Measurements from ENCODE around the gene GRM7. TPM values are rescaled to one million over a fixed set of nuclear protein-coding genes. Genes with fewer than 3 reads are reported as not detected.

Gene GRM7
- total RNA-seq, 1 donor from 2014 or later, result not detected

DNA sequence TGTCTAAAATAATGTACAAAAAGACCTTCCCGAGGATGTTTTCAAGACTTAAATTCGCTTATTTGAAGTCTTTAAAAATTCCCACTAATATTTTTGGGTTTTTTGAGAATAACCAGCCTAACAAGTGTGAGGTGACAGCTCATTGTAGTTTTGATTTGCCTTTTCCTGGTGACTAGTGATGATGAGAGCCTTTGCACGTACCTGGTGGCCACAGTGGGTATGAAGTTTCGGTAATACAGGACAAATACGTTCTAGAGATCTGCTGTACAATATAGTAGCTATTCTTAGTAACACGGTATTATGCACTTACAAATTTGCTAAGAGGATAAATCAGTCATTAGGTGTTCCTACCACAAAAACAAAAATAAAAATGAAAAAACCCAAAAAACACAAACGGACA is 124.9 kb downstream of the GRM7 start:
- no peak for ATAC-seq

DNA sequence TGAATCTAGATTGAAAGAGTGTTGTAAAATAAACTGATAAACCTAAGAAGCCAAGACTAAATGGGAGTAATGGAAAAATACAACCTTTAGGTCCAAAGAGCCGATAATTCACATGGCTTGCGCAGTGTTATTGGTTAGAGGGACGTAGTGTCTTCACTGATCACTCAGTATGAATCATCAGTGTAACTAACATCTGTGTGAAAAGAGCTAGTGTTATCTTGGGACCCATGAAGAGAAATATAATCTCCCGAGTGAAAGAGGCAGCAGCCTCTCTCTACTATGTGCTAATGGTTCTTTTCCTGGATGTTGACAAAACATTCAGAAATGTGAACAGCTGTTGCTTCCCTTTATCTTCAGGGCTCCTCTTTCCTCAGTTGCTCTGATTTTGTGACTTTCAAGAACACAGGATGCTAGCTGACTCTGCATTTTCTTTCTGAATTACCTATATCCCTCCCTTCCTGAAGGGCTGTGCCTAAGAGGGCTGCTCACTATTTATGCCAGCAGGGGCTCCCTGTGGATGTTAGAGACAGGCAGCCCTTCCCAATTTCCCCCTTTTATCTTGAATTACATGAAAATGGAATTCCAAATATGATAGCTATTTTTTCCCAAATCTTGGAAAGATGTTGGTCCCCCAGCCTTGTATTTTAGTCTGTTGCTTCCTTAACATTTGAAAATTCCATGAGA is 128.8 kb downstream of the GRM7 start:
- ATAC-seq, result no peak

DNA sequence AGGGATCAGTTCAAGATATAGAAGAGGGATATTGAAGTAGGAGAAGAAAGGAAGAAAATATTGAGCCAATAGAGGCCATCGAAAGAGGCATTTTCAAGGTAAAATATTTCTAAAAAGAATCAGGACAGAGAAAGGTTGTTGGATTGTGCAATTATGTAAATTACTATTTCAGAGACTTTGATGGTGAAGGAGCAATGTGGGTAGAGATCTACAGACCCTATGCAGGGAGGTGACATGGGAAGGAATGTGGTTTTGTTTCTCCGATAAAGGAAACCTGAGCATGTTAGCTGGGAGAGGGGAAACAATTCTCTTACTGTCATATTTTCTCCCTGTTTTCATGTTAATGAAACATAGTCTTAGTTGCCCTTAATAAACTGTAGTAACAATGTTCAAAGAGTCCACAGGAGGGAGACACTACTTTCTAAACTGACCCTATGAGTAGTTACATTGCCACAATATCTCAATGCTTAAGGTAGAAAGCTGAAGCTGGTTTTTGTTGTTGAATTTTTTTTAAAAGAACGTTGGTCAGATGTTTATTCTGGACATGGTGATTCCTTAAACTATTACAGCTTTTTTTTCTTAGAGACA is 133.3 kb downstream of the GRM7 start:
- no peak for ATAC-seq

DNA sequence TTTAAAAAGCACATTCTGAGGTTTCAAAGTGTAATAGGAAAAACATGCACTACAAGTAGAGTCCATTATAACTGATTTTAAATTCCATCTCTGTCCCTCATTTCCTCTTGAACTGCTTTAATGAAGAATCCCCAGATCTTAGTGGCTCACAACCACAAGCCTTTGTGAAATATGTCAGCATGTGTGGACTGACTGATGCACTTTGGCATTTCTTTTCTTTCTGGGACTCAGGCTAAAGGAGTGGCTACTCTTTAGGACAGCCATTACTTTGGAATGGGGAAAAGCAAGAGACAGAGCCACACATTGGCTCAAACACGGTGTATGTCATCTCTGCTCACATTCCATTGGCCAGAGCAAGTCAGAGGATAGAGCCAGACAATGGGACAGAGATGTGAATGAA is 139.6 kb downstream of the GRM7 start:
- no peak for ATAC-seq

DNA sequence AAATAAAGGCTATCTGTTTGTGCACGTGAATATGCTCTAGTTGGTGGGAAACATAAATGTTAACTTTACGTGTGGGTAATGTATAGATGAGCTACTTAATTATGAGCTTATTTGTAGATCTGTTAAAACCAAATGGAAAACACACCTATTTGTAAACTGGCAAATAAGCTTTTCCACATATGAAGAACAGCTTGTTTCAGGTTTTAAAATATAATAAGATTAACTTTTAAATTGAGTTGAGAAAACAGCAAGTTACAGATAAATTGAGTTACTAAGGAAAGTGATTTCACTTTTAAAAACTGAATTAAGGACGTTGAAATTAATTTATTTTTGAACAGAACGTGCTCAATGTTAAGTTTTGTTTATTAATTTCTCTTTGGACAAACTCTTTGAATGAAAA is 140.5 kb downstream of the GRM7 start:
- ATAC-seq, result no peak

DNA sequence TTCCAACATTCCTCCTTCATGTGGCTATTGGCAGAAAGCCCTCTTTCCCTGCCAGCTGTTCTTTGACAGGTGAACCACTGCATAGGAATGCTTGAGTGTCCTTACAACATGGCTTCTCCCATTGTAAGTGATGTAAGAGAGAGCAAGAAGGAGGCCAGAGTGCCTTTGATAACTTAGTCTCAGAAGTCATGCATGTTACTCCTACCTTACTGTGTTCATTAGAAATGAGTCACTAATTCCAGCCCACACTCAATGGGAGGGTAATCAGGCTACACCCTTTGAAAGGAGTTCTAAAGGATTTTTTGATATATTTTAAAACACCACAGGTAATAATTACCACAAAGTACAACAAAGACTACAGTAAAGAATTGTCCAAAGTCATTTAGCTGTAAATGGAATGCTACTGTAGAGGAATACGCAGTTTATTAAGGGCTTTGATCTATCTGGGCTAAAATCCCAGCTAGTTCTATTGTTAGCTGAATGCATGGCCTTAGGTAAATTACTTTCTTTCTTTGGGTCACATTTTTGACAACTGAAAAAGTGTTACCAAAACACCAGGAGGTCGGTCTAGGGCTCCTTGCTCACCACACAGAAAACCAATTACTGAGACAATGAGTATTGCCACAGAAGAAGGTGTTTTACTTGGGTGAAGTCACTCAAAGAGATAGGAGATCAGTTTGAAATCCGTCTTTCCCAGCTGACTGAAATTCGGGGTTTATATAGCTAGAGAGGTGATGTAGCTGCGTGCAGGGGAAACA is 154.9 kb downstream of the GRM7 start:
- no peak for ATAC-seq

DNA sequence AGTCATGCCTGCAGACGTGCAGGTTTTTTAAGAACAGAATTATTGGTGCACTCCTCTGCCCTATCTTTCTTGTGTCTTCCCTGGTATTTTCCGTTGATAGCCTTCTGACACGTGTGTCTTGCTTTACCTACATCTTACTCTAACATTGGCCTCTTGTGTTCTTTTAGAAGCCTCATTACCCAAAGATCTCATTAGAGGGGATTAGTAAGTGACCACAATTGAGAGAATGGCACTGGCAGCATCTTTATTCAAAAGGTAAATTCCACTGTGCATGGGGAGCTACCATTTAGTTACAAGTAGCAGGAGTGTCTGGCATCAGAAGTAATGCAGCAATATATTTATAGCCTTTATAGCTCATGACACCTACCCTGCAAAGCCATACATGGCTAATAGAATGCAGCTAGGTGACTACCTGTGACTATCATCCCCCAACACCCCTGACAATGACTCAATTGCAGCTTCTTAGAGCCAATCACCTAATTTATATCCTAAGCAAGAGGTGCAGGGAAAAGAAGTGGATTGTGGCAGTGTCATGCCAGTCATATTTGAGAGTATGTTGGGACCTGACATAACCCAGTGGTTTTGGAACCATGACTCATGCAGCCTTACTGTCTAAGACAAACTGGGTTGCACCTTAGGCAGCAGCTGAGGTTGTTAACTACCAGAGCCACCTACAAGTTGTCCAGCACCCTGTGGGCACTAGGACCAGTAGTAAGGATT is 164.8 kb downstream of the GRM7 start:
- no peak for ATAC-seq

DNA sequence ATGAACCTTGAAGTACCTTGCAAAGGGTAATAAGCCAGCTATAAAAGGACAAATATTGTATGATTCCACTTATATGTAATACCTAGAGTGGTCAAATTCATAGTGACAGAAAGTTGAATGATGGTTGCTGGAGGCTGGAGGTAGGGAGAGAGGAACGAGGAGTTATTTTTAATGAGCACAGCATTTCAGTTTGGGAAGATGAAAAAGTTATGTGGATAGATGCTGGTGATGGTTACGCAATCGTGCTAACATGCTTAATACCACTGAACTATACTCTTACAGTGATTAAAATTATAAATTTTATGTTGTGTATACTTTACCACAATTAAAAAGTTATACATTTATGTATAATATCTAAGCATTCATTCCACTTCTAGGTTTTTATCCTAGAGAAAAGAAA is 168.6 kb downstream of the GRM7 start:
- ATAC-seq, result no peak

DNA sequence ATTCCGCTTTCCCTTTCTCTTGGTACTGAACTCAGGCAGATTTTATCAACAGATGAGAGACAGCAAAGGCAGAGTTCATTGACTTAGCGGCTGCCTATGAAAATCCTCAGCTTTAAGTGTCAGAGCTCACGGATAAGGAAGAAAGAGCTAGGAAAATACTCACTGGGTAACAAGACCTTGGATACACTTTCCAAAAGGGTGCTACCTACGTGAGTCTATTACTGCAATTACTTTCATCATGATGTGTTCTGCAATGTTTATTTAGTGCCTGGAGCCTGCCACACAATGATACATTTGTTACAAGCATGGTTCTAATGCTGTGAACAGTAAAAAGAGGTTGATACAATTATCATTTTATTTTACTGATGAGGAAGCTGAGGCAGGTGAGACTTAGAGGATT is 177.5 kb downstream of the GRM7 start:
- no peak for ATAC-seq

DNA sequence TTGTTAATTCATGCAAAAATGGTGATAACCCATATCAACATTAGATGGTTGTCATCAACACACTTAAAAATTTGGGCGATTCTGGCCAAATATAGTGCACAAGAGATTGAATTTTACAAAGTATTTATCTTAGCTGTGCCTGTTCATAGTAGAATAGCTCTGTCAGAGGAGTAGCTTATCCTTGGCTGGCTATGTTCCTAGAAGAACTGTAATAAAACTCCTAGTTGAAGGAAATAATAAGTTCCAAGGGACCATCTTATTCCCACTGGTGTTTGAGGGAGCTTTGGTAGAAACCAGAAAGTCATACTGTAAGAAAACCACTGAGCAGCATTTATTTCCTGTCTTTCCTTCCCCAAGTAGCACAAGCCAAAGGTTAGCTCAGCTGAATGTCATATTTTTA is 201.8 kb downstream of the GRM7 start:
- no peak for ATAC-seq

DNA sequence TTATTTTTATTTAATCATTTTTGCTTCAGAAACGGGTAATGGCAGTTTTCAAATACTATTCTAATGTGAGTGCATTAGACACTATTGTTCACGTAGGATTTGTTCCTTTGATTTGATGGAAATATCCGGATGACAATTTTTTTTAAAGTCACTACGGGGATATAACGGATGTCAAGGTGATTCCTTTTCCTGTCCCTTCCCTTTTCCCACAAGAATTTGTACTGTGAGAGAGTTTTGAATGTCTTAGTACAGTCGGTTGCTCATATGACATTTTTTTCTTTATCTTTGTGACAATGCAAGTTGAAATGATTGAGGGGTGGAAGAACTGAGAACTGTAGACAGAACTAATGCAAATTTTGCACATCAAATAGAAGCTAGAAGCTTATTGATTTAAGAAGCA is 209.5 kb downstream of the GRM7 start:
- no peak for ATAC-seq

DNA sequence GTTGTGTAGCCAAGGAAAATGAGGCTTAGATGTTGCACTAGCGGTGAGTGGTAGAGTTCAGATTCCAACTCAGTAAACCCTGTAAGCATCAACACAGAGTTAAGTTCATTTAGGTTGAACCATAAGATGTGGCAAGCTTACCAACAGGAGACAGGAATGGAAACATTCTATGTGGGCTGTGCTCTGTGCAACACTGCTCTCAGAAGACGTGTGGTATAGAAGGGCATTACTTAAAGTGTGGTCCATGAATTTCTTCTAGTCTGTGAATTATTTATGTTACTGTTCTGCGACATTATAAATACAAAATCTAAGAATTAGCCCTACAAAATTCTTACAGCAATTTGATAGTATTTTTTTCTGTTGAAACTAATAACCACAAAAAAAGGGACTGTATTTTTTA is 213.3 kb downstream of the GRM7 start:
- no peak for ATAC-seq

DNA sequence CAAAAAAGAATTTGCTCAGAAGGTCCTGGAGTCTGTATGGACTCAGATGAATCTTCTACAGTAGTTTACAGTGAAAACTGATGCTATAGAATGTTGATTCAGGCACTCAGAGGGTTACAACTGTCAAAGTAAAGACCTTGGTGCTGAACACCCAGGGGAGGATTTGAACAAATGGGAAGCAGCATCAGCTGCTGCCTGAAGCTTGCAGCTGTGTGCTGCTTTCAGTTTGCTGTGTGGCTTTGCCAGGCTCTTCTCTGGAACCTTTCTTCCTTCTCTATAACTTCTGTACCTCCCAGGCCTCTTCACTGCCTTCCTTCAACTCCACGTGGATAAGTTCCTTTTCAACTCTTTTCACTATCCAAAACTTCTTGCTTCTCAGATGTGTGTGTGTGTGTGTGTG is 214.2 kb downstream of the GRM7 start:
- ATAC-seq, result no peak

DNA sequence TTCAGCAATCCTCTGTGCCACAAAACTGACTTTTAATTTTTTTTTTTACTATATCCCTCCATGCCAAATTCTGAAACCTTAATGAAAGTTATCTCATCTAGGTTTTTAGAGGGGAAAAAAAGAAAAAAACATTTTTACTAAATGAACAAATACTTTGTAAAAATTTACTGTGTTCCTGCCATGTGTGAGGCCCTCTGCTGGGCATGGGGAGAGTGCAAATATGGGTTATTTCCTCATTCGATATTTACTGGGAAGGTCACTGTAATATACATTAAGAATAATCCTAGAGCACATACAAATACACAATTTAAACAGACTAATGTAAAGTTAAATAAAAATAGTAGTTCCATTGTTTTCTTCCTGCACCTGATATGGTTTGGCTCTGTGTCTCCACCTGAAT is 215.0 kb downstream of the GRM7 start:
- ATAC-seq, result no peak

DNA sequence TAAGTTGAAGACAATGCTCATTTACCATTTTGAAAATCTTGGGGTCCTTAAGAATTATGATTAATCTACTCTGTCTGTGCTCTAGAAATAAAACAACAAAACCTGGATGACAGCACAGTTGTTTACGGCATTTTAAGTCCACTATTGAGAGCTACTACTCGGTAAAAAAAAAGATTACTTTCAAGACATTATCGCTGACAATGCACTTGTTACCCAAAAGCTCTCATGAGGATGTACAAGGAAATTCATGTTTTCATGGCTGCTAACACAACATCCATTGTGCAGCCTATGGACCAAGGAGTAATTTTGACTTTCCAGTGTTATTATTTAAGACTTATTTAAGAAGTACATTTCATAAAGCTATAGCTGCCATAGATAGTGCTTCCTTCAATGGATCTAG is 221.3 kb downstream of the GRM7 start:
- ATAC-seq, result no peak

DNA sequence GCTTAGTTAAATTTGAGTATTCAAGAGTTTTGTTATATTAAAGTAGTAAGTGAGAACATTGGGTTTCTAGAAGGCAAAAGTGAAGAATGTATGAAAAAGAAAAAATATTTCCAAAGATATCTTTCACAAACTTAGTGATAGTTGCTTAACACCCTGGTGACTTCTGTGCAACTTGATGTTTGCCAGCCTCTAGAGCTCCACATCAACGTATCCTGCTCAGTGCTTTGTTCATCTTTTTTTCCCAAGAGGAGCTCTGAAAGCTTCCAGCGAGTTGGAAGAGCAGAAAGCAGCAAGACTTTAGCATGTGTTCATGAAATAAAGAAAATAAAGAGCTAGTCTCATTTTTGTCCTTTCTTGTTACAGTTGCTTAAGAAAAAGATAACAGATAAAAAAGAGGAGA is 225.5 kb downstream of the GRM7 start:
- no peak for ATAC-seq

DNA sequence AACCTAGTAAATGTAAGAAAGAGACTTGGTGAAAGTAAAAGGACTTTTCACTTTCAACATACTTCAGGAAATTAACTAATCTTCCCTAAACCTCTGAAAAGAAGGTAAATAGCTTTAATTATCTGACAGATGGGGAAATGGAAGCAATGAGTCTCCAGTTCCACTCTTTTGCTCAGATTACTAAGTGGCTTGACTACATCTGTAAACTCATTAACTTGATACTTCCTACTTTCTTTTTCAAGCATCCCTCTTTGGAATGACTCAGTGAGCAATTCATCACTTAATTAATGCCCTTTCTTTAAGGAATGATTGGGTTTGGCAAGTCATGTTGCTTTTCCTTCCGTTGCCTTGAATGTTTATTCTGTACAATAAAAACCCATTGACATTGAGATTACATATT is 234.2 kb downstream of the GRM7 start:
- ATAC-seq, result no peak

DNA sequence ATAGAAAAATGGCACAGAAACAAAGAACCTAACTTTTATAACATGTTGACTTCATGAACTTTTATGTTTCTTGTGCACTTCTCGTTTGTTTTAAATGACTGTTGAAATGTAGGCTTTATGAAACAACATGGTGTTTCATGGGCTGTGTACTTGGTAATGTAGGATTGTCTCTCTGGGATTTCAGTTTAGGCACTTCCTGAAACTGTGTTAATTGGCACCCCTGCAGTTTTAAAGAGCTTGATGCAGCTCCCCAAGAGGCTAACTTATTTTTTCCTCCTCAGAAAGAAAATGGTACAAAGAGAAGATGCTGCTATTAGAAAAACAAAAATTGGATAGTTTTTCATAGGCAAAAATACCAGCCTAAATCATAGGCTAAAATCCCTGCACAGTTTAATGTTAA is 239.2 kb downstream of the GRM7 start:
- ATAC-seq, result no peak

DNA sequence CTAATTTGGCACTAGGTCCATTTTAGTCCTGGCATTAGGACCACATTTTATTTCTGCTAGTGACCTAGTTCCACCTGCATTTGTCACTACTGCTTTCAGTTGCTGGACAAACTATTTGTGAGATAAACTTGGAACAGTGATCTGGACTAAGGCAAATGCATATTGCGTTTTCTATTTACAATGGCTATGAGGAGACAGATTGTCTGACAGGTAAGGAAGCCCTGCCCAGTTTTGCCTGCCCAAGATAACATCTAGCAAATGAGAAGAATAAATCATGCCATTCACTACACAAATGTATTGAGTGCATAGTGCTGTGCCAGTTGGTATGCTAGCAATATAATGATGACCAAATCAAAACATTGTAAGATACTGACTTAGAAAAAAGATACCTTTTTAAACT is 245.7 kb downstream of the GRM7 start:
- ATAC-seq, result no peak

DNA sequence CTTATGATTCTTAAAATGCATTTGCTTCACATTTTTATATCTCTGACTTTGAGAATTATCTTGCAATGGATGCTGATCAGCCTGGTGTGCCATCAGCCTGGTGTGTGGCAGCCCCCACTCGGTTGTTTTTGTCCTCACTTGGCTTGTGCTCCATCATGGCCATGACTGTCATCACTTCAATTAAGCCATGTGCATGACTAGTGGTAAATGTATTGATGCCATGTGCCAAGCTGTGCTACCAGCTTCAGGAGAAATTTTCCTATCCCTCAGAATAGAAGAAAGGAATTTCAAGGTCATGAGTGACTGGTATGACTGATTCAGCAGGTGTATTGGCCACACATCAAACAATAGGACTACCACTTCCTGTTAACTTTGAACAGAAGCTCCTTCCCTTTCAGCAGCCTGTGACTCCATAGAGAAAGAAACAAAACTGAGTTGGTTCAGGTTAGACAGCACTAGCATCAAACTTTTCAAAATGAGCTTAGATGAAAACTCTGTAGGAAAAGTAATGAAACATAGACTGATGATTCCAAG is 251.7 kb downstream of the GRM7 start:
- no peak for ATAC-seq

DNA sequence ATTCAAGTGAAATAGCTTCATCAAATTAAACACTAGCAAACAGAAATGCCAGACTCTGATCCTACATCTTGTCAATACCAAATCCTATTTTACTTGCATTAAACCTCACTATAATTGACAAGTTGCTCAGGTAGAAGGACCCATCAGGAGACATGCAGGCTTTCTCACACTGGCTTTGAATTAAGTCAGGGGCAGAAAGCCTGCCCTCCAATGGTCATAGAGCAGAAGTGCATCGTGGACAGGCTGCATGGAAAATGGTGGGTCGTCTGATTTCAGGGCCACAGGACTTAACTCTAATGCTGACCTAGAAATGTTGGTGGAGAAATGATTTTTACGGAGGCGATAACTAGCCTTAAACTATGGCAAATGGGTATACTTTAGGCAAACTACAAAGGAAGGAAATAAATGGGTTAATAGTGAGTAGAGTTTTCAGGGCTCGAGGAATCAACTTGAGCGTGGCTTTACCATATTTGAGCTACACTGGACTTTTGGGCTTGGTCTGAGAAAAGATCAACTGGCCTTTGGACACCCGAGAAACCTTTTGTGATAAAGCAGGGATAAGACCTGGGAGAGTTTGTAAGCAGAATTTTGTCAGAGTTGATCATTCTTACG is 283.9 kb downstream of the GRM7 start:
- ATAC-seq, result no peak

DNA sequence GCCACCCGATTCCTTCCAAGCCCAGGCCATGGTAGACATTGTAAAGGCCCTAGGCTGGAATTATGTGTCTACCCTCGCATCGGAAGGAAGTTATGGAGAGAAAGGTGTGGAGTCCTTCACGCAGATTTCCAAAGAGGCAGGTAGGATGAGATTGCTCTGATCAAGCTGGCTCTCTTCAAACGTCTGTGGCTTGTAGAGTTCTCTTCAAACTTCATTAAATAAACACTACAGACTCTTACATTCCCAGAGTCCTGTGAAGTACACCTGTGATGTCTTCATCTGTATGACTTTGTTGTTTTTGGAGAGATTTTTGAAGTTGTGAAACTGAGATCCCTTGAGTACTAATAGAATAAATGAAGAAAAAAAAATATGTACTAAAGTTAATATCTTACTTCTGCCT is 285.6 kb downstream of the GRM7 start:
- ATAC-seq, result no peak

DNA sequence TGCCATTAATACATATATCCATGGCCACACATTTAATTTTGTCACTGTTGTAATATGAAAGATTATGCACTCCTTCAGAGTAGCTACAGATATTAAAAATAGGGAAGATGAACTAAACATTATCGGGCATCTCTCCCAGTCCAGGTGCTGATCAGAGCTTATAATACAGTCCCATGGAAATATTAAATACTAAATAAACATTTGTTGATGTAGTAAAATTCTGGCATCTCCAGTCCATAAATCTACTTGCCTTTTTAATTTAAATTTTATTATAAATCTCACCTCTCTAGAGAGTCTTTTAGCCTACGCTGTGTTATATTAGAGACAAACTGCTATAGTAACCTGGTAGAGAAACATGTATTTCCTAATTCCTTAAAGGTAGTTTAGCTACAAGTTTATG is 297.6 kb downstream of the GRM7 start:
- no peak for ATAC-seq
